ENCODE results near the gene ASCC1. TPM values are rescaled to one million over a fixed set of nuclear protein-coding genes. Genes with fewer than 3 reads are reported as not detected.

ASCC1 gene
- total RNA-seq, 3 donors from 2014 or later: 33.8 to 37.0 (median 34.3) TPM

DNA sequence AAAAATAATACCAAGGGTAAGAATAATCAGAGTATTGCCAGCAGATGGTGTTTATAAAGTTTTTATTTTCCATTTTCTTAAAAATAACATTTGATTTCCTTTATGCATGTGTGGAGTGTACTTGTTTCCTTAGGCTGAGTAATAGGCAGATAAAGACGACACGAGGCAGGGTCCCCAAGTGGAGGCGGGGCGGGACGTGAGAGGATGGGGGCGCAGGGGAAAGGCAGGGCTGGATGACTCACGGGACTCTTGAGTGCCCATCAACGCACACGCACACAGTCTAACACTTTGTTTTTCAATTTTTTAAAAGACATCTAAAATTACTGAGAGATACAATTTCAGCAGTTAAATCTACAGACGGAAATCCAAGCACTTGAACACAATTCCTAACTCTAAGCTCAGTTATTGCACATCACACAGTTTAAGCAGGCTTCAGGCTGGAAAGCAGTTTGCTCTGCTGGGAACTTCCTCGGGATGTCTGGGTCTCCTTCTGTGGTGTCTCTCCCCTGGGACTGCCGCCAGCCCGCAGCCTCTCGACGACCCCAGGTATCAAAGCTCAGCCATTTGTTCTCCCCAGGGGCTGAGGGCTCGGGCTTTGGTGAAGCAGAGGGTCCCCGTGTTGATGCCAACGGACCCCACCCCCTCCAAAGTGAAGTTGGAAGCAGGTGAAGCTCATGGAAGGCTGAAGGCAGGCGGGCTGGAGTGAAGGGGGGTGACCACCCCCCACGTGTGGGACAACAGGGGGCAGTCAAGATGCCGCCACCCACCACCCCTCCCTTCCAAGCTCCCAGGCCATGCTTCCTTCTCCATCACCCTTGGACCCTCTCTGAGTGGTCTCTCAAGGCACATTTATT lies 156.9 kb downstream of the ASCC1 start:
- Mint-ChIP-seq H3K4me3 (no peak overlapping the region), H3K36me3 (ENCODE audit: insufficient read depth) (peaks cover 3% of the 10 kb centered on the region), H3K4me1 (ENCODE audit: low read depth) (peaks cover 20% of the 10 kb centered on the region), H3K27me3 (ENCODE audit: low read depth) (no peaks in the 10 kb centered on the region), H3K9me3 (no peaks in the 10 kb centered on the region)
- DNase-seq (peak; percentile 60), ATAC-seq (peak; percentile 62 to 73)

GRCh38 chr10:72058347-72058898 lies 157.7 kb downstream of the ASCC1 start:
- H3K36me3 Mint-ChIP-seq (ENCODE audit: insufficient read depth): no peaks in the 10 kb centered on the region
- peaks cover 18% of the 10 kb centered on the region for H3K4me1 Mint-ChIP-seq (ENCODE audit: low read depth)
- H3K9me3 Mint-ChIP-seq: no peaks in the 10 kb centered on the region
- no peak for ATAC-seq
- no peak for DNase-seq
- H3K27me3 Mint-ChIP-seq (ENCODE audit: low read depth): no peaks in the 10 kb centered on the region
- H3K4me3 Mint-ChIP-seq: no peak overlapping the region

- Mint-ChIP-seq H3K36me3 (ENCODE audit: insufficient read depth) (no peaks in the 10 kb centered on the region), H3K4me3 (no peak overlapping the region), H3K27me3 (ENCODE audit: low read depth) (no peaks in the 10 kb centered on the region), H3K9me3 (no peaks in the 10 kb centered on the region), H3K4me1 (ENCODE audit: low read depth) (peaks cover 16% of the 10 kb centered on the region)
- DNase-seq: no peak
- ATAC-seq: no peak
Observed at GRCh38 chr10:72056932-72057751, 158.9 kb downstream of the ASCC1 start.

- Mint-ChIP-seq H3K4me3 (no peak overlapping the region), H3K4me1 (ENCODE audit: low read depth) (peaks cover 15% of the 10 kb centered on the region), H3K9me3 (no peaks in the 10 kb centered on the region), H3K27me3 (ENCODE audit: low read depth) (no peaks in the 10 kb centered on the region), H3K36me3 (ENCODE audit: insufficient read depth) (no peaks in the 10 kb centered on the region)
- DNase-seq: no peak
- no peak for ATAC-seq
Observed at GRCh38 chr10:72056113-72056512, 160.0 kb downstream of the ASCC1 start.

DNA sequence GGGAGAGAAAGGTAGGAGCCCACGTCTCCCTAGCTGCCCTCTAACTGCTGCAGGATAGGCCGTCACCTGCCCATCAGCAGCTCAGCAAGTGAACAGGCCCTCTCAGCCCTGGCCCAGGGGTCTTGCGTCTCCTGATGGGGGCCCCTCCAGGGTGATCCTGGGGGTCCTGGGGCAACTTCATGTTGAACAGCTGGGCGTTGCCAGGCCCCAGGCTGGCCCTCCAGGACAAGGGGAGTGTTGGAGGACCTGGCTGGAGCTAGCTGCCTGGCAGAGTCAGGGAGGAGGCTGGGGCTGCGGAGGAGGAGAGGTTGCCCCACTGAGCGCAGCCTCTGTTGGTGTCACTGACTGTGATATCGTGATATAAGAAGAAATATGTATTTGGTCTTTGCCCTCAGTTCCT lies 162.4 kb downstream of the ASCC1 start:
- H3K27me3 Mint-ChIP-seq (ENCODE audit: low read depth): no peaks in the 10 kb centered on the region
- no peak for DNase-seq
- no peak for ATAC-seq
- no peak overlapping the region for H3K4me3 Mint-ChIP-seq
- H3K4me1 Mint-ChIP-seq (ENCODE audit: low read depth): peaks cover 3% of the 10 kb centered on the region
- no peaks in the 10 kb centered on the region for H3K36me3 Mint-ChIP-seq (ENCODE audit: insufficient read depth)
- no peaks in the 10 kb centered on the region for H3K9me3 Mint-ChIP-seq

DNA sequence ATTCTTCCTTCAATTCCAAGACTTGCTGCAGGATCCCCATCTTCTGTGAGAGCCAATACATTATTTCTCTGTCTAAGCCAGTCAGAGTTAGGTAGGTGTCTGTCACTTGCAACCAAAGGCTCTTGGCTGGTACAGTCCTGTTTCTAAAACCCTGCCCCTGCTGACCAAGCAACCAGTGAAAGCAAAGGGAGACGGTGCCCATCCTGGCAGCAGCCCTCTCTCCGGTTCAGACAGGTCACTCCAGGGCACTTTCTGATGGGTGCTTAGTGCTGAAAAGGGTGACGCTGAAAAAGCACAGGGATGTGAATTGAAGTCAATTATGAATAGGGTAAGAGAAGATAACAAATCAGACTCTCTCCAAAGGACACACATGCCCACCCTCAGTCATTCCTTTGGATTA lies 165.2 kb downstream of the ASCC1 start:
- Mint-ChIP-seq H3K4me3 (no peak overlapping the region), H3K9me3 (no peaks in the 10 kb centered on the region), H3K4me1 (ENCODE audit: low read depth) (peaks cover 5% of the 10 kb centered on the region), H3K27me3 (ENCODE audit: low read depth) (no peaks in the 10 kb centered on the region), H3K36me3 (ENCODE audit: insufficient read depth) (no peaks in the 10 kb centered on the region)
- DNase-seq (no peak), ATAC-seq (no peak)

DNA sequence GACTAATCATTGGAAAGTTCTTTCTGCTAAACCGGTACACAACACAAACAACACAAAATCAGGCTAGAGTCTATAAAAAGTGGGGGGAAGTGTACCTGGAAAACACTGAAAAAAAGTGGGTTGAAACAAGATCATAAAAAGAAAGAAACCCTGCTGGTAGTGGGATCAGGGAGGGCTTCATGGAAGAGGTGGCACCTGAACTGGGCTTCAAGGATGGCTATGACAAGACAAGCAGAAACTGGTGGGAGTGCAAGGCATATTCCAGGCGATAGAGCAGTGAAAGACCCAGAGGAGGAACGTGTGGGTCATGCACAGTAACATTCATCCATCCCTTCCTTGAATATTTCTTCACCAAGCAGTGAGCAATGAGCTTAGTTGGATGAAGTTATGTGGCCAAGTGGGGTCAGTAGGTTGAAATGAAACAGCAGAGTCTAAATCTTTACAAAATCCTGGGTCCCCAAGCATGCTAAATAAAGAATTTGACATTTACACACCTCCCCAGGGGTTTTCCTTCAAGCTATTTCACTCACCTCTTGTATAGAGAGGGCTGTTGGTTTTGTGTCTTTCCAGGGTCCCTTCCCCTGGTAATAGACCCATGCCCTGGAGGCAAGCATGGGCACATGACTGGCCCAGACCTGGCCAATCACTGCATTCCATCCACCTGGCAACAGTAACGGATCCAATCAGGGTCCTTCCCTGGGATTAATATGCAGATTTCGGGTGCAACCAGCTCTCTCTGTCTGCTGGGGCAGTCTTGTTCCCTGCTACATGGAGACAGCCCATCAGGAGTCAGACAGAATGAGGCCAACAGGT lies 165.9 kb downstream of the ASCC1 start:
- Mint-ChIP-seq H3K4me3 (no peak overlapping the region), H3K27me3 (ENCODE audit: low read depth) (no peaks in the 10 kb centered on the region), H3K36me3 (ENCODE audit: insufficient read depth) (no peaks in the 10 kb centered on the region), H3K4me1 (ENCODE audit: low read depth) (peaks cover 5% of the 10 kb centered on the region), H3K9me3 (no peaks in the 10 kb centered on the region)
- DNase-seq (no peak), ATAC-seq (no peak)

DNA sequence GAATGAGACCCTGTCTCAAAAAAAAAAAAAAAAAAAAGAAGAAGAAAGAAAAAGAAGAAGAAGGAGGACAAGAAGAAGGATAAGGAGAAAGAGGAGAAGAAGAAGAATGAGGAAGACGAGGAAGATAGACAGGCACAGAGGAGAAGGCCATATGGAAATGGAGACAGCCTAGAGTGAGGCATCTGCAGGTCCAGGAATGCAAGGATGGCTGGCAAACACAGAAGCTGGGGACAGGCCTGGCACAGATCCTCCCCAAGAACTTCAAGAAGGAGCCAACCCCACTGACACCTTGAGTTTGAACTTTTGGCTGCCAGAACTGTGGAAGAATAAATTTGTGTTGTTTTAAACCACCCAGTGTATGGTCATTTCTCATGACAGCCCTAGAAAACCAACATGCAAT lies 166.6 kb downstream of the ASCC1 start:
- no peaks in the 10 kb centered on the region for H3K36me3 Mint-ChIP-seq (ENCODE audit: insufficient read depth)
- no peaks in the 10 kb centered on the region for H3K27me3 Mint-ChIP-seq (ENCODE audit: low read depth)
- no peak overlapping the region for H3K4me3 Mint-ChIP-seq
- DNase-seq: no peak
- peaks cover 5% of the 10 kb centered on the region for H3K4me1 Mint-ChIP-seq (ENCODE audit: low read depth)
- H3K9me3 Mint-ChIP-seq: no peaks in the 10 kb centered on the region
- no peak for ATAC-seq

DNA sequence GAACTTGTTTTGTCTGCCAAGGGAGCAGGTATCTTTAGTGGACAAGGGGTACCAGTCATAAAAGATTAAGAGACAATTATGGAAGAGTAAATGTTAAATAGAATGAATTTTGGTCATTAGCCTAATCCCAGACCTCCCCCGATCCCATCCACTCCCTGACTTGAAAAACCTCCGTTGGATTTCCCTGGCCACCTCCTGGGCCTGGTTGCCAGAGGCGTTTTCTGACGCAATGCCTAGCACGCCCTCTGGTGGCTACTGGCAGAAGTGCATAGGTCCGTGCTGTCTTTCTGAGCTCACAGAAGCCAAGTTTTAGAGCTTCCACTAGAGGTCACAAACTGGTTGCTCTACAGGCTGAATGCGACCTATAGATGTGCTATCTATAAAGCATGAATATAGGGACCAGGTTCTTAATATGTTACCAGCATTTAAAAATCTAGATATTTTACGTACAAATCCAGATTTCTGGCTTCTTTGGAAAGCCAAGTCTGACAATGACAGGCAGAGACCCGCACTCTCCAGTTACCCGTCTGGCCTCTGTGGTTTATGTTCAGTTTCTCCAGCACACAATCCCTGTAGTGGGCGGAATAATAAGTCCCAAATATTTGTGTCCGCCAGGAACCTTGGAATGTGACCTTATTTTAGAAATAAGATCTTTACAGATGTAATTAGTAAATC lies 167.5 kb downstream of the ASCC1 start:
- H3K9me3 Mint-ChIP-seq: no peaks in the 10 kb centered on the region
- peaks cover 5% of the 10 kb centered on the region for H3K4me1 Mint-ChIP-seq (ENCODE audit: low read depth)
- no peaks in the 10 kb centered on the region for H3K27me3 Mint-ChIP-seq (ENCODE audit: low read depth)
- DNase-seq (peak; percentile 94), ATAC-seq (peak; percentile 94 to 95)
- H3K4me3 Mint-ChIP-seq: no peak overlapping the region
- H3K36me3 Mint-ChIP-seq (ENCODE audit: insufficient read depth): no peaks in the 10 kb centered on the region

Other genes starting within 250 kb of the ASCC1 start
- 10 to 100 TPM; 74.7 to 85.7 (median 83.2) TPM for gene SPOCK2, start 127.7 kb downstream of the ASCC1 start, total RNA-seq
- 10 to 100 TPM; 83.5 to 86.9 (median 84.3) TPM for gene ANAPC16, start 264 bp downstream of the ASCC1 start, total RNA-seq
- gene DDIT4, start 57.6 kb upstream of the ASCC1 start, total RNA-seq: 100 to 1,000 TPM; 240 to 268 (median 263) TPM
- gene DNAJB12, start 138.6 kb upstream of the ASCC1 start, total RNA-seq: 10 to 100 TPM; 32.6 to 39.4 (median 35.4) TPM